HG03342 (cell line): ENCODE data around the gene DHX36.

ENCODE experiments used
- ATAC-seq: cut with Tn5 transposase; IDR thresholded peaks from one replicate; pipeline ENCODE4 v1.9.1; 2021; ENCODE audit warnings: mild to moderate bottlenecking, moderate library complexity; ENCODE audit not compliant: unreplicated experiment

The DHX36 gene

GRCh38 chr3:154285221-154285620 is 39.1 kb downstream of the DHX36 start:
- ATAC-seq: no peak

GRCh38 chr3:154280161-154280560 is 44.1 kb downstream of the DHX36 start:
- ATAC-seq: no peak

- ATAC-seq: no peak
Observed at GRCh38 chr3:154275965-154276364, 48.3 kb downstream of the DHX36 start.

GRCh38 chr3:154275292-154275691 is 49.0 kb downstream of the DHX36 start:
- no peak for ATAC-seq

DNA sequence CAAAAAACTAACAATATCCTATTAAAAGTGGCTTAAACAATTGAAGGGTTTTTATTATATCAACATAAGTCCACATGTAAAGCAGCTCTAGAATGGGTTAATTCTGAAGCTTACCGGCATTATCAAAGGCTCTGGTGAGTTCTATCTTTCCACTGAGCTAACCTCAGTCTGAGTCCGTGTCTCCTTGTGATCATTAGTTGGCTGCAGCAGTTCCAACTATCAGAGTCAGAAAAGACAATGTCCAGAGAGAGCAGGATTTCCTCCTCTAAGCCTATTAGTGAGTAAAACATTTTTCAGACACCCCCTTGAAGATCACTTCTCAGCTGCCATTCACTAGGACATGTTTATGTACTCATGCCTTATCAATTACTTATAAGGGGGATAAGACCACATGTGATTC is 49.9 kb downstream of the DHX36 start:
- no peak for ATAC-seq

- no peak for ATAC-seq
Observed at GRCh38 chr3:154273381-154273780, 50.9 kb downstream of the DHX36 start.

GRCh38 chr3:154254527-154254926 is 69.8 kb downstream of the DHX36 start:
- ATAC-seq: no peak

DNA sequence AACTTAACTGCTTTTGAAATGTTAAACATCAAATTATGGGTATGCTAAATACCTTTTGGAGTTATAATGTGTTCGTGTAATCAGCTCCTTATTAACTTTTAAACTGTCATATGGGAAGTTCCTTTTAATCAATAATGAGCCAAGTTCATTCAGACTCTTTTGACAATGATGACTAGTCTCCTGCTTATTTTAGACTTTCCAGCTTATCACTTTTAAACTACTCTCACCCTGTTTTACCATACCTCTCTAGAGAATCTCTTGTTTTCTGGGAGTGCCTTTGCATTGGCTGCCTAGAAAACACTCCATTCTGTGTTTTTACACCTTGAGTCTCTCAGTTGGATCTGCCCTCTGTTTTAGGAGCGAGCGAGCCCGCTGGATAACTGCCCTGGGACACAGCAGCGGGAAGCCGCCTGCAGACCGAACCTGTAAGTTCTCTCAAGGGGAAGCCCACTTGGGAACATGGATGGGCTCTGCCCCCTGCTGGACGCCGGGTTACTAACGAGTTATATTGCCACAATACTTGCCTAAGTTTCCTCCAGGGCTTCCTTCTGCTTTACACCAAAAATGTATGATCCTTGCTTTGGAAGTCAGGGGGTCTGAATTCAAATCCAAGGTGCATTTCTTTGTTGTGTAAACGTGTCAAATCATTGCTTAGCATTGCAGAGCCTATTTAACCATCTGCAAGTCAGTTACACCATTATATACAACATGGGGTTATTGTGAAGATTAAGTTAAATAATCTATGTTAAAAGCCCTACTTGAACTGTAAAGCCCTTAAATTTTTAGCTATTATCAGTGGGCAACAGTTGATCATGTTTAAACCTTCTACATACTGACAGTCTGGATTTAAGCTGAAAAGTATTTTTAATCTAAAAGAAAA is 71.3 kb downstream of the DHX36 start:
- ATAC-seq: peak; percentile 97

- no peak for ATAC-seq
Observed at GRCh38 chr3:154251610-154252009, 72.7 kb downstream of the DHX36 start.

DNA sequence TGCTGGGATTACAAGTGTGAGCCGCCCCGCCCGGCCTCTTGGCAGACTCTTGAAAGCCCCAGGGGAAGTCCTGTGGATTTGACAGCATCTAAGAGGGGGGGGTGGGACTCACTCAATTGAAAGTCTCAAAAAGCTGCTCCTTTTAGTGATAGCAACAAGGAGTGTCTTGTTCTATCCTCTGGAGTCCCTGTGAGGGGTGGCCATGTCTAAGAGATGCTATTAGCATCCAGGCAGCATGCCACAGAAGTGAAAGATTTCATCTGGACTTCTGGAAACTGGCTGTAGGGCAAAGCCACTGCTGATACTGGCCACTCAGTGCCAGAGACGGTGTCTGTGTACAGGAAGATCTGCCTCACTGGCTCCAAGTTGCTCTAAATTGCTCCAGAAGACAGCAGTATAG is 74.0 kb downstream of the DHX36 start:
- no peak for ATAC-seq

DNA sequence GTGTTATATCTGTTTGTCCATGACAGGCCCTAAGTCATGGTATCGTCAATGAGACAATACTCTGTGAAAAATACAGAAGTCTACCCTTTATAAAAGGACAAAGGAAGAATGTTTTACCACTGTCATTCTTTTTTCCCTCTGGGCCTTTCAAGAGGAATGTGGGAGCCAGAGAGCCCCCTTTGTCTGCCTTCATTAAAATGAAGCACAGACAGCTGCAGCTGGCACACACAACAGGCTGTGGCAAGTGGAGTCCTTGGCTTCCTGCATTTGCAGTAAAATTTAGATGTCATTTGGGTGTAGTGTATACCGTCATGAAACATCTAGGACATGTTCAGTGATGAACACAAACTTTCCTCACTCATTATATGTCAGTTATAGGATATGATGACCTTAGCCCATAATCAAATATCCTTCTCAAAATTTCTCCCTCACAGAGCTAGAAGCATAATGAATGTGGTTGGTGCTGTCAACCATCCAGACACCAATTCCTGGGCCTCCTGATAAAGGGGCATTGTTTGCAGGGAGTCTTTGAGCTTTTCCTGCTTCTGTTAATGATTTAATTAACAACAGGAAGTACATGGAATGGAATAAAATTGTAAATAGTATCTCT is 76.4 kb downstream of the DHX36 start:
- no peak for ATAC-seq

- ATAC-seq: no peak
Observed at GRCh38 chr3:154244644-154245043, 79.6 kb downstream of the DHX36 start.

DNA sequence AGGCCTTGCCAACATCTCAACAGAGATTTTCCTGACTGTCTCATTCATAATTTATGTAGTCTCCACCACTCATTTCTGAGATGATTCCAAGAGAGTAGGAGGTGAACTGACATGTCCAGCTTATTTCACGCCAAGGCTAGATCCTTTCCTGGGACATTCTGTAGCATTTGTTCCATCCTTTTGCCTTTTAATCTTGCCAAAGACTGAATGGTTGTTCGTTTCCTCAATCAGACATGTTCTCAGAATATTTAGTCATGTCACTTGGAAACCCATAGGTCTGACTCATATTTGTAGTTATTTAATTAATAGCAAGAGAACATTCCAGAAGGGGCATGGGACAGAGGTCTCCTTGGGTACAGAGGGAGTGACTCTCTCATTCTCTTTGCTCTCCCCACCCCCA is 80.9 kb downstream of the DHX36 start:
- ATAC-seq: no peak

DNA sequence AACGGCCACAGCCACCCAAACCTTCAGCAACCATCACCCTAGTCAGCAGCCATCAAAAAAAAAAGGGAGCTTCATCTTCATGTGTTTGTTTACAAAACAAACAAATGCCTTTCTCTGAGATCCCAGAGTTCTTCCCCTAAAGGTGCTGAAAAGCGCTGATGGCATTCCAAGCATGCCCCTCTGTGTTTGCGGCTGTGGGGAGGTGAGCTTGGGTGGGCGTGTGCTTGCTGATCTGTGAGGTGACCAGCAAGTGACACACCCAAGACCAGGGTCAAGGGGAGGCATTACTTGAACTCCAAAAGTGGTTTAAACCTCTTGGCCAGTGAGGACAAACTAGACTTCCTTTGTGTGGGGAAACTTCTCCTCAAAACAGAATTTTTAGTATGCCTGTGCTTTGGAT is 81.5 kb downstream of the DHX36 start:
- no peak for ATAC-seq

DNA sequence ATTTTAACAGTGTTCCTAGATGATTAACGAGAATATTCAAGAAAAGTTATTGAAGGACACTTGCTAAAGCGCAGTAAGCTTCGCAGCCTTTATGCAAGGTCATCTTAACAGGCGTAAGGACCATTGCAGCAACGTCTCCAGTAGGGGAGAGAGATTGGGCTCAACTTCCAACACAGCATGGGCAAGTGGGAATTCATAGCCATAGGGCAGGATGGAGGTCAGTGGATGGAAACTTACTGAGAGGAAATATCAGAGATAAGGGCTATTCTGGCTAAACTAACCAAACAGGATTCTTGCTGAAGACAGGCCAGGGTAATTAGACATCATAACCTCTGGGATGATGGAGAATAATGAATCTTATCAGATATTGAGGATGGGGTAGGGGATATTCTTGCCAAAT is 82.8 kb downstream of the DHX36 start:
- no peak for ATAC-seq

DNA sequence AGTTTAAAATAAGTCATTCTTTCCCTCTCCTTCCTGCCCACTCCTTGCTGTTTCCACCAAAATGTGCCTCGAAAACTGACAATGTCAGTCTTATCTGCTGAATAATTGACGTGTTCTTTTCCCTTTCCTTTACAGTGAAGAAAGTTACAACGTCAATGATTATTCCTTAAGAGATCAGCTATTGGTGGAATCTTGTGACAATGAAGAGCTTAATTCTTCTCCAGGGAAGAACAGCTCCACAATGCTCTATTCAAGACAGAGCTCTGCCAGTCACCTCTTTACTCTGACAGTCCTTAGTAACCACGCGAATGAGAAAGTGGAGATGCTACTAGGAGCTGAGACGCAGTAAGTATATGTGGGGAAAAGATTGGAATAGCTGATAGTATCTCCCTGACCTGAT is 84.1 kb downstream of the DHX36 start:
- ATAC-seq: no peak

- no peak for ATAC-seq
Observed at GRCh38 chr3:154236331-154236730, 88.0 kb downstream of the DHX36 start.

DNA sequence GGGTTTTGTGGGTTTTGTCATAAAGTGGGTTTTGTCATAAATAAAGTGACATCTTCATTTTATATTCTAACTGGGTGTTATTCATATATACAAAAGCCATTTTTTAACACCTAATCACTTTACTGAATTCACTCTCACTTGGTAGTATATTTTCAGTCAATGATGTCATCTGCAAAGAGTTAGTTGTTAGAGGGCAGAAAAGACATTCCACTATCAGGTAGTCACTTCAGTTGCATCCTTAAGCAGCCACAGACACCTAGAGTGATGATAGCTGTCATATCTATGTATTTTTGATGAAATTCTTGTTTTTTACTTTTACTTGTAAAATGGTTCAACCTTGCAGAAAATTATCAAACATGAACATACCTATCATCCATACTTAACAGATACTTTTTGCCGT is 89.0 kb downstream of the DHX36 start:
- ATAC-seq: no peak

- ATAC-seq: no peak
Observed at GRCh38 chr3:154229217-154229590, 95.1 kb downstream of the DHX36 start.

GRCh38 chr3:154228561-154229216 is 95.6 kb downstream of the DHX36 start:
- no peak for ATAC-seq

DNA sequence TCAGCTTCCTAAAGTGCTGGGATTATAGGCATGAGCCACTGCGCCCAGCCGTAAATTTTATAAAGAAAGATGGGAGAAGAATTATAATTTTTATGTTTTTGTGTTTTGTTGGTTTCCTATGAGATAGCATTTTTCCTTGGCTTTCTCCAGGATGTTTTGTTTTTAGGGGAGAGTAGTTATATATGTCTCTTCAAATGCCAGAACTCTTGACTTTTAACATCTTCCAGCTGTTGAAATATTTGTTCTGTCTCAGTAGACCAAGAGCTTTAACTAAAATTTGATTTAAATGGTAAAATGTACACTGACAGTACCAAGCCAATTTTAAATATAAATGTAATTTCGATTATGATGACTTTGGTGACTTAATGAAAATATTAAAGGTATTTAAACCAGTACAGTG is 96.8 kb downstream of the DHX36 start:
- no peak for ATAC-seq

DNA sequence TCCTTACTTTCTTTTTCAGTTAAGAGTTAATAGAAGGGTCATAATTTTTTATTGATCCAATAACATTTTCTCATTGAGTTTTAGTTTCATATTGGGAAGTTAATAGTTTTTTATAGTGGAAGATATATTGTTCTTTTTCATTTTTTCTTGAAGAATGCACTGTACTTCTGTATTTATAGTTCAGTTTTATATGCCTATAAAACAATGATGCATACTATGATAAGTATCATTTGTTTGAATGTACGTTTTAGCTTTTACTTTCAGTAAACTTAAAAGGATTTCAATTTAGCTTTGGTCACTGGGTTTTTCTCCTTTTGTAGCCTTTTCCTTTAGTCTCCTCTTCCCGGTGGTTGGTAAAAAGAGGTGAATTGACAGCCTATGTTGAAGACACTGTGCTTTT is 98.8 kb downstream of the DHX36 start:
- no peak for ATAC-seq
